ENCODE measurements around the gene CHAMP1. TPM values are rescaled to one million over a fixed set of nuclear protein-coding genes. Genes with fewer than 3 reads are reported as not detected.

Gene CHAMP1
- total and polyA plus RNA-seq, 2 donors (not counting 3 experiments of a cell fraction or from before 2014, with no cell fraction given) = 19.2 to 24.1 TPM

Small RNA genes lying within 50 kb of the gene (microRNA-seq; reads per million reads assigned to microRNA genes)
- not detected for gene MIR4502 (ENCODE audit: borderline number of aligned reads, borderline replicate concordance)

Small RNA genes lying within 50 kb of the gene (small RNA-seq; reads per million reads assigned to genes)
- not detected for gene MIR4502 (ENCODE audit: insufficient read depth, insufficient read length, low read depth, low replicate concordance)

Other genes starting within 250 kb of the CHAMP1 start
- 51.2 and 53.8 TPM in 2 replicates for gene RASA3, start 181.9 kb upstream of the CHAMP1 start, total RNA-seq
- gene RASA3, start 181.9 kb upstream of the CHAMP1 start, polyA plus RNA-seq = 22.5 and 26.5 TPM in 2 replicates
- gene CFAP97D2, start 135.2 kb upstream of the CHAMP1 start, total RNA-seq = not detected in 2 replicates
- 0.13 TPM in 1 of 2 replicates, not detected in the other for gene CFAP97D2, start 135.2 kb upstream of the CHAMP1 start, polyA plus RNA-seq
- gene CDC16, start 79.6 kb upstream of the CHAMP1 start, total RNA-seq = 77.1 and 83.3 TPM in 2 replicates
- 39.2 and 41.6 TPM in 2 replicates for gene CDC16, start 79.6 kb upstream of the CHAMP1 start, polyA plus RNA-seq
- gene UPF3A, start 32.9 kb upstream of the CHAMP1 start, total RNA-seq = 74.4 and 75.4 TPM in 2 replicates
- 35.2 and 37.2 TPM in 2 replicates for gene UPF3A, start 32.9 kb upstream of the CHAMP1 start, polyA plus RNA-seq

Measured in endothelial cell of umbilical vein (primary cell).